Sigmoid colon (tissue), 7 donors: ENCODE measurements around the gene ZNF544. TPM values are rescaled to one million over a fixed set of nuclear protein-coding genes. Genes with fewer than 3 reads are reported as not detected.

ENCODE experiments used
- DNase-seq: peaks from one replicate; pipeline ENCODE4 v3.0.0-alpha.2; 2019
- H3K27ac ChIP-seq, 4 donors: fragments of 200-600 bp; sonication (generic); one replicate each; pipeline ENCODE4 v1.5.1; 2016 to 2019; ENCODE audit warnings: mild to moderate bottlenecking in 1 of 4
- H3K27me3 ChIP-seq, 3 donors: fragments of 200-600 bp; sonication (generic); one replicate each; pipeline ENCODE4 v1.5.1; 2019; ENCODE audit warnings: mild to moderate bottlenecking in 1 of 3
- H3K36me3 ChIP-seq, 4 donors: fragments of 200-600 bp; sonication (generic); one replicate each; pipeline ENCODE4 v1.5.1; 2016 to 2019
- H3K4me1 ChIP-seq, 4 donors: fragments of 200-600 bp; sonication (generic); one replicate each; pipeline ENCODE4 v1.5.1; 2017 to 2019
- H3K4me3 ChIP-seq, 4 donors: fragments of 200-600 bp; sonication (generic); one replicate each; pipeline ENCODE4 v1.5.1; 2017 to 2019; ENCODE audit warnings: mild to moderate bottlenecking in 2 of 4, moderate library complexity in 1 of 4
- H3K9me3 ChIP-seq, 4 donors: fragments of 200-600 bp in 3 of 4; sonication (generic) in 3 of 4; one replicate each; pipeline versions ENCODE4 v1.5.1 to v1.6.1; 2013 to 2019
- CTCF ChIP-seq, 4 experiments: fragments of 450-650 bp in 3 of 4; fragments of 200-600 bp in 1 of 4; IDR thresholded peaks; one replicate each; pipeline ENCODE4 v1.5.1; 2016 to 2019; ENCODE audit warnings: antibody characterized with exemption in 4 of 4, mild to moderate bottlenecking in 3 of 4, moderate library complexity in 2 of 4
- EP300 ChIP-seq, 4 donors: sonication (generic); formaldehyde crosslinking; IDR thresholded peaks; one replicate each; pipeline ENCODE4 v1.6.1; 2017; ENCODE audit warnings: antibody characterized with exemption in 4 of 4
- POLR2A ChIP-seq, 2 donors: fragments of 450-650 bp; IDR thresholded peaks; one replicate each; pipeline ENCODE4 v1.6.1; 2016; ENCODE audit warnings: antibody characterized with exemption in 2 of 2, mild to moderate bottlenecking in 2 of 2, moderate library complexity in 2 of 2
- POLR2AphosphoS5 ChIP-seq, 4 donors: sonication (generic); formaldehyde crosslinking; IDR thresholded peaks; one replicate each; pipeline ENCODE4 v1.6.1; 2017; ENCODE audit warnings: antibody characterized with exemption in 4 of 4
- WGBS, 2 donors: extraction: QIAGEN DNeasy Blood & Tissue Kit; methylation state at CpG; one replicate each; pipeline ENCODE4 v1.1.7; 2013; 5-methylcytosine and 5-hydroxymethylcytosine counted together
- intact Hi-C: fragments of 100-400 bp; cut with DNase I; formaldehyde crosslinking; loops from one replicate; pipeline ENCODE4 v1.15.1; 2023
- polyA plus RNA-seq, 3 donors: library from polyadenylated mRNA; stranded (reverse); fragments of 200-250 nt; gene quantifications; one replicate each; pipeline ENCODE4 v1.2.3, GENCODE V29; 2013
- total RNA-seq, 4 donors: library from RNA; depleted of rRNA; stranded (reverse); fragments of >200 nt; gene quantifications; one replicate each; pipeline ENCODE4 v1.1.0, GENCODE V29; 2016
- donor health status: healthy with polysubstance abuse.
- donor health status: Bipolar disorder and iron deficiency.
- donor health status: healthy.

The ZNF544 gene
- total RNA-seq (10 to 100 TPM; 25.8 to 45.1 (median 34.8) TPM), polyA plus RNA-seq (10 to 100 TPM; 16.4 to 28.6 (median 20.4) TPM)

GRCh38 chr19:58228585-58229254, at the start of gene ZNF544:
ZNF544 (plus strand) TSS chr19:58228914; CDS start chr19:58244024, 15,110 bp downstream.
- TF ChIP-seq EP300 (IDR thresholded peaks at IDR 0.05) (no peak), POLR2A (IDR thresholded peaks at IDR 0.05) (peak in 1 of 2 donors; percentile 33), POLR2AphosphoS5 (IDR thresholded peaks at IDR 0.05) (peak in 3 of 4 donors; percentile 61 to 73 (median 66)), CTCF (IDR thresholded peaks at IDR 0.05) (no peak)
- WGBS, 2 donors: 0% methylated on average over 62 of the region's 62 CpGs
- Histone ChIP-seq H3K4me1 (peaks cover 0 to 16% (median 13%) of the 10 kb centered on the region in 4 donors), H3K4me3 (peak within 1 kb of the TSS; percentile 68 to 89 (median 68)), H3K9me3 (peaks cover 4 to 20% (median 12%) of the 10 kb centered on the region in 4 donors), H3K36me3 (peaks cover 21 to 40% (median 35%) of the 10 kb centered on the region in 4 donors), H3K27me3 (no peaks in the 10 kb centered on the region), H3K27ac (peak within 1 kb of the TSS; percentile 74 to 82 (median 75))
- intact Hi-C loops: no loop called here
- DNase-seq: peak; percentile 80

GRCh38 chr19:58181902-58182576, 46.7 kb upstream of the ZNF544 start:
- Histone ChIP-seq H3K27me3 (no peaks in the 10 kb centered on the region), H3K4me1 (peaks cover 0 to 9% (median 0%) of the 10 kb centered on the region in 4 donors), H3K4me3 (peak overlapping the region; percentile 62 to 77 (median 68)), H3K27ac (peak overlapping the region; percentile 91 to 97 (median 94)), H3K36me3 (peaks cover 16 to 68% (median 23%) of the 10 kb centered on the region in 4 donors), H3K9me3 (peaks cover 35 to 83% (median 60%) of the 10 kb centered on the region in 4 donors)
- DNase-seq: no peak
- intact Hi-C loops: loop anchor here (5.0 kb wide), 3 partner anchors 95 to 145 kb away; partner anchors contain the start of genes ZNF8 and ZSCAN22
- WGBS, 2 donors: 47 to 53% methylated on average over 4 of the region's 4 CpGs
- TF ChIP-seq CTCF (IDR thresholded peaks at IDR 0.05): peak in 2 of 4 experiments; percentile 28 to 35
- no peak for TF ChIP-seq EP300 (IDR thresholded peaks at IDR 0.05)

GRCh38 chr19:58182577-58182988, 46.1 kb upstream of the ZNF544 start:
- Histone ChIP-seq H3K9me3 (peaks cover 37 to 84% (median 62%) of the 10 kb centered on the region in 4 donors), H3K4me1 (peaks cover 0 to 9% (median 0%) of the 10 kb centered on the region in 4 donors), H3K4me3 (peak overlapping the region; percentile 62 to 77 (median 68)), H3K27ac (peak overlapping the region; percentile 91 to 97 (median 94)), H3K27me3 (no peaks in the 10 kb centered on the region), H3K36me3 (peaks cover 21 to 71% (median 28%) of the 10 kb centered on the region in 4 donors)
- WGBS, 2 donors: 4 to 7% methylated on average over 17 of the region's 17 CpGs
- TF ChIP-seq EP300 (IDR thresholded peaks at IDR 0.05): no peak
- no peak for DNase-seq
- intact Hi-C loops: loop anchor here (5.0 kb wide), 3 partner anchors 95 to 145 kb away; partner anchors contain the start of genes ZNF8 and ZSCAN22

- Histone ChIP-seq H3K4me1 (peaks cover 0 to 9% (median 0%) of the 10 kb centered on the region in 4 donors), H3K4me3 (peak within 1 kb of the TSS; percentile 62 to 77 (median 68)), H3K27ac (peak within 1 kb of the TSS; percentile 91 to 97 (median 94)), H3K36me3 (peaks cover 28 to 71% (median 32%) of the 10 kb centered on the region in 4 donors), H3K27me3 (no peaks in the 10 kb centered on the region), H3K9me3 (peaks cover 41 to 83% (median 64%) of the 10 kb centered on the region in 4 donors)
- WGBS, 2 donors: 1% methylated on average over 80 of the region's 80 CpGs
- TF ChIP-seq CTCF (IDR thresholded peaks at IDR 0.05) (no peak), EP300 (IDR thresholded peaks at IDR 0.05) (no peak), POLR2A (IDR thresholded peaks at IDR 0.05) (peak; percentile 54 to 57), POLR2AphosphoS5 (IDR thresholded peaks at IDR 0.05) (peak; percentile 62 to 95 (median 82))
- intact Hi-C loops: loop anchor here (5.0 kb wide), 3 partner anchors 94 to 144 kb away; partner anchors contain the start of genes ZNF8 and ZSCAN22
- peak; percentile 98 for DNase-seq
Measured at GRCh38 chr19:58182989-58183816, 45.5 kb upstream of the ZNF544 start, which contains the start of gene ZNF274. ZNF274 (plus strand) TSS chr19:58183061; CDS start chr19:58183966, 905 bp downstream.
